GM12878 (cell line): ENCODE measurements around the gene SORCS1. TPM values are rescaled to one million over a fixed set of nuclear protein-coding genes. Genes with fewer than 3 reads are reported as not detected.
"Not testable (repeated sequence)": the region's sequence is repeated elsewhere in the genome, so short reads cannot be mapped to it uniquely, and the experiment has no call there.

Experiments used
- ATAC-seq: fragments of 200-7000 bp; cut with Tn5 transposase; 3 replicates; pipeline ENCODE4 v1.9.1; 2020; ENCODE audit warnings: mild to moderate bottlenecking, moderate library complexity
- BruUV-seq: library from RNA; stranded (reverse); fragments of 400-500 nt; replicated peaks from 2 replicates; lab custom pipeline; 2021; lab: Mats Ljungman, UMichigan
- CTCF ChIA-PET: fragments of 300-600 bp; sonication (Branson Sonifier 250); formaldehyde crosslinking; extraction: SDS; loops from one replicate; lab custom pipeline; 2021; ENCODE audit warnings: inconsistent platforms; lab: Yijun Ruan, JAX
- POLR2A ChIA-PET: fragments of 350-600 bp; formaldehyde crosslinking; extraction: SDS; loops from one replicate; lab custom pipeline; 2021; ENCODE audit warnings: inconsistent platforms; lab: Charles Lee
- RAD21 ChIA-PET: fragments of 300-600 bp; sonication (Branson Sonifier 250); formaldehyde crosslinking; loops from one replicate; lab custom pipeline; 2023; ENCODE audit warnings: antibody characterized with exemption; ENCODE audit not compliant: unreplicated experiment; lab: Charles Lee
- SMC1A ChIA-PET: fragments of 300-600 bp; sonication (Branson Sonifier 250); formaldehyde crosslinking; loops from one replicate; lab custom pipeline; 2023; ENCODE audit not compliant: unreplicated experiment, uncharacterized antibody; lab: Charles Lee
- DNase-seq: peaks from one replicate; pipeline ENCODE4 v3.0.0-alpha.2; 2011; ENCODE audit warnings: low read depth, low spot score
- FAIRE-seq: peaks from 3 replicates; lab custom pipeline; 2011; peaks lifted over from hg19 to GRCh38; lab: Jason Lieb, UNC
- H2AFZ ChIP-seq: 2 replicates; pipeline ENCODE4 v1.6.0; 2011; ENCODE audit warnings: low read depth, low read length, control low read depth; ENCODE audit not compliant: control insufficient read depth
- H3K27ac ChIP-seq: 2 replicates; pipeline ENCODE4 v1.5.1; 2011; ENCODE audit warnings: control low read depth; ENCODE audit not compliant: control insufficient read depth, insufficient read depth
- H3K27me3 ChIP-seq, 2 experiments: replicated peaks in 1 of 2; 2 replicates each; pipeline versions ENCODE4 v1.6.0 to v1.6.1; 2011; ENCODE audit warnings: low read length in 1 of 2; ENCODE audit not compliant: control insufficient read depth in 2 of 2, insufficient read depth in 2 of 2
- H3K36me3 ChIP-seq, 2 experiments: 2 replicates each; pipeline ENCODE4 v1.5.1; 2011; ENCODE audit warnings: low read length in 1 of 2; ENCODE audit not compliant: control insufficient read depth in 2 of 2, insufficient read depth in 2 of 2
- H3K4me1 ChIP-seq: 2 replicates; pipeline ENCODE4 v1.6.1; 2011; ENCODE audit warnings: mild to moderate bottlenecking, low read length, moderate library complexity, mixed read lengths; ENCODE audit not compliant: control insufficient read depth, insufficient read depth
- H3K4me2 ChIP-seq: 2 replicates; pipeline ENCODE4 v1.6.0; 2011; ENCODE audit warnings: control low read depth; ENCODE audit not compliant: control insufficient read depth, insufficient read depth
- H3K4me3 ChIP-seq: fragments of 200-600 bp; sonication (generic); 2 replicates; pipeline ENCODE4 v1.5.1; 2016
- H3K79me2 ChIP-seq: 2 replicates; pipeline ENCODE4 v1.6.0; 2011; ENCODE audit warnings: low read length; ENCODE audit not compliant: control insufficient read depth, insufficient read depth
- H3K9ac ChIP-seq: 2 replicates; pipeline ENCODE4 v1.8.0; 2011; ENCODE audit warnings: low read length, control low read depth, mixed read lengths; ENCODE audit not compliant: control insufficient read depth, insufficient read depth
- H3K9me3 ChIP-seq: replicated peaks from 3 replicates; pipeline ENCODE4 v1.5.1; 2011; ENCODE audit warnings: mild to moderate bottlenecking, low read length; ENCODE audit not compliant: control insufficient read depth, insufficient read depth
- H4K20me1 ChIP-seq: 2 replicates; pipeline ENCODE4 v1.6.0; 2011; ENCODE audit not compliant: control insufficient read depth, insufficient read depth
- BRCA1 ChIP-seq: IDR thresholded peaks from 2 replicates; pipeline ENCODE4 v1.6.1; 2011; ENCODE audit warnings: low read depth, low read length, improper control_type of control experiment
- CUX1 ChIP-seq: IDR thresholded peaks from 2 replicates; pipeline ENCODE4 v1.6.1; 2012; ENCODE audit warnings: improper control_type of control experiment, low read depth, low read length; ENCODE audit not compliant: insufficient replicate concordance
- POLR2AphosphoS2 ChIP-seq: IDR thresholded peaks from 2 replicates; pipeline ENCODE4 v1.6.1; 2011; ENCODE audit warnings: low read depth, mild to moderate bottlenecking, low read length, improper control_type of control experiment, moderate library complexity
- RFX5 ChIP-seq: IDR thresholded peaks from 2 replicates; pipeline ENCODE4 v1.6.1; 2011; ENCODE audit warnings: low read depth, low read length, improper control_type of control experiment
- SUPT20H ChIP-seq: IDR thresholded peaks from 2 replicates; pipeline ENCODE4 v1.6.1; 2011; ENCODE audit warnings: low read depth, mild to moderate bottlenecking, low read length, moderate library complexity, borderline replicate concordance; ENCODE audit not compliant: control insufficient read depth
- TAF1 ChIP-seq: IDR thresholded peaks from 2 replicates; pipeline ENCODE4 v1.6.1; 2011; ENCODE audit warnings: mild to moderate bottlenecking, low read depth, low read length, borderline replicate concordance
- WRNIP1 ChIP-seq: IDR thresholded peaks from 2 replicates; pipeline ENCODE4 v1.6.1; 2011; ENCODE audit warnings: low read depth, low read length, improper control_type of control experiment, borderline replicate concordance
- WGBS: methylation state at CpG from one replicate; pipeline ENCODE4 v1.1.6; 2016; ENCODE audit warnings: low lambda C conversion rate; ENCODE audit not compliant: insufficient replicate concordance, insufficient coverage; ENCODE audit errors: missing lambda C conversion rate; 5-methylcytosine and 5-hydroxymethylcytosine counted together
- in situ Hi-C: fragments of 300-500 bp; cut with MboI; formaldehyde crosslinking; loops from 9 replicates; pipeline ENCODE4 v1.14.3; 2018; ENCODE audit warnings: mixed read lengths
- intact Hi-C: fragments of 100-400 bp; cut with micrococcal nuclease; formaldehyde crosslinking; loops from one replicate; pipeline ENCODE4 v1.14.2; 2022; ENCODE audit not compliant: unreplicated experiment
- polyA plus RNA-seq, 11 experiments: library from polyadenylated mRNA; depleted of rRNA in 4 of 11; unstranded in 6 of 11; stranded (reverse) in 5 of 11; fragments of >200 nt; fragmentation: Nextera tagmentation in 4 of 11; fragmentation: Illumina TruSeq in 1 of 11; extraction: Ambion mirVana in 4 of 11; extraction: Trizol in 1 of 11; gene quantifications; 1 replicate in 1 of 11; 2 replicates in 10 of 11; pipeline versions ENCODE4 v1.2.1 to v1.2.3, GENCODE V29; 2011 to 2016; ENCODE audit warnings: inconsistent platforms in 2 of 11, missing spikeins in 2 of 11, low read depth in 1 of 11
- total RNA-seq, 4 experiments: library from RNA; depleted of rRNA in 3 of 4; stranded (reverse); fragments of >200 nt in 3 of 4; fragmentation: Illumina TruSeq in 1 of 4; extraction: Trizol in 1 of 4; gene quantifications; 2 replicates each; pipeline versions ENCODE4 v1.2.1 to v1.2.3, GENCODE V29; 2013 to 2021
- TF ChIP-seq, protein P1 (sequence below): fragments of 450-650 bp; IDR thresholded peaks from 2 replicates; pipeline ENCODE4 v1.6.1; 2017; ENCODE audit warnings: low read depth, mild to moderate bottlenecking, moderate library complexity

The SORCS1 gene
- total and polyA plus RNA-seq, 10 of the 15 experiments (the other 5 are each of a cell fraction or from before 2014, with no cell fraction given) = 0.02 to 9.6 (median 0.06) TPM; not detected in 3

DNA sequence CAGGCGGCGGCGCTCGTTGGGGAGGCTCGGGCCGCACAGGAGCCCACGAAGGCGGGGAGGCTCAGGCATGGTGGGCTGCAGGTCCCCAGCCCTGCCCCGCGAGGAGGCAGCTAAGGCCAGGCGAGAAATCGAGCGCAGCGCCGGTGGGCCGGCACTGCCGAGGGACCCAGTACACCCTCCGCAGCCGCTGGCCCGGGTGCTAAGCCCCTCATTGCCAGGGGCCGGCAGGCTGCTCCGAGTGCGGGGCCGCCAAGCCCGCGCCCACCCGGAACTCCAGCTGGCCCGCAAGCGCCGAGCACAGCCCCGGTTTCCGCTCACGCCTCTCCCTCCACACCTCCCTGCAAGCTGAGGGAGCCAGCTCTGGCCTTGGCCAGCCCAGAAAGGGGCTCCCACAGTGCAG, 236.4 kb downstream of the SORCS1 start:
- RAD21 ChIA-PET, CTCF ChIA-PET, ATAC-seq, H3K27ac ChIP-seq, H3K4me2 ChIP-seq, DNase-seq, H3K9me3 ChIP-seq, H3K4me3 ChIP-seq, BruUV-seq, H3K36me3 ChIP-seq, H4K20me1 ChIP-seq, H3K9ac ChIP-seq, intact Hi-C loops, FAIRE-seq, POLR2A ChIA-PET, H3K27me3 ChIP-seq, in situ Hi-C loops, H3K79me2 ChIP-seq, H2AFZ ChIP-seq: not testable (repeated sequence)
- SMC1A ChIA-PET = interaction anchor here (1.5 kb wide), 1 partner anchor 11 kb away, joined by 3 read pairs; no protein-coding TSS in a partner anchor
- H3K4me1 ChIP-seq = peaks cover 24% of the 10 kb centered on the region
- 89% methylated on average over 33 of the region's 33 CpGs for WGBS

- no peak overlapping the region for H3K27ac ChIP-seq
- intact Hi-C loops = no loop called here
- H3K79me2 ChIP-seq = no peaks in the 10 kb centered on the region
- DNase-seq (no peak), ATAC-seq (no peak; the same call in 2 of the 3 replicates), FAIRE-seq (no peak)
- H3K9ac ChIP-seq = no peak overlapping the region
- H4K20me1 ChIP-seq = no peaks in the 10 kb centered on the region
- ChIA-PET SMC1A (interaction anchor here (1.0 to 2.4 kb wide), 9 partner anchors 10 to 137 kb away, joined by 3 to 8 read pairs (median 4); no protein-coding TSS in a partner anchor), RAD21 (interaction anchor here (0.9 kb wide), 1 partner anchor 56 kb away, joined by 4 read pairs; no protein-coding TSS in a partner anchor), POLR2A (interaction anchor here (1.0 to 1.1 kb wide), 2 partner anchors 11 to 35 kb away, joined by 3 to 4 read pairs; no protein-coding TSS in a partner anchor), CTCF (interaction anchor here (1.3 kb wide), 1 partner anchor 10 kb away, joined by 5 read pairs; no protein-coding TSS in a partner anchor)
- H2AFZ ChIP-seq = no peak overlapping the region
- in situ Hi-C loops = no loop called here
- peaks cover 5% of the 10 kb centered on the region for H3K4me1 ChIP-seq
- no peaks in the 10 kb centered on the region for H3K36me3 ChIP-seq
- no TSS peak for BruUV-seq
- no peaks in the 10 kb centered on the region; the same call in 2 of the 3 replicates for H3K9me3 ChIP-seq
- H3K4me2 ChIP-seq = no peak overlapping the region
- H3K4me3 ChIP-seq = no peak overlapping the region
- H3K27me3 ChIP-seq = no peaks in the 10 kb centered on the region
- TF ChIP-seq POLR2AphosphoS2 (no peak), RFX5 (no peak), SUPT20H (no peak), TAF1 (no peak), BRCA1 (no peak), WRNIP1 (no peak), CUX1 (no peak)
- TF ChIP-seq, protein P1, sequence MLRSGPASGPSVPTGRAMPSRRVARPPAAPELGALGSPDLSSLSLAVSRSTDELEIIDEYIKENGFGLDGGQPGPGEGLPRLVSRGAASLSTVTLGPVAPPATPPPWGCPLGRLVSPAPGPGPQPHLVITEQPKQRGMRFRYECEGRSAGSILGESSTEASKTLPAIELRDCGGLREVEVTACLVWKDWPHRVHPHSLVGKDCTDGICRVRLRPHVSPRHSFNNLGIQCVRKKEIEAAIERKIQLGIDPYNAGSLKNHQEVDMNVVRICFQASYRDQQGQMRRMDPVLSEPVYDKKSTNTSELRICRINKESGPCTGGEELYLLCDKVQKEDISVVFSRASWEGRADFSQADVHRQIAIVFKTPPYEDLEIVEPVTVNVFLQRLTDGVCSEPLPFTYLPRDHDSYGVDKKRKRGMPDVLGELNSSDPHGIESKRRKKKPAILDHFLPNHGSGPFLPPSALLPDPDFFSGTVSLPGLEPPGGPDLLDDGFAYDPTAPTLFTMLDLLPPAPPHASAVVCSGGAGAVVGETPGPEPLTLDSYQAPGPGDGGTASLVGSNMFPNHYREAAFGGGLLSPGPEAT = no peak
Measured at GRCh38 chr10:106925191-106925590, 239.3 kb downstream of the SORCS1 start.
